COLO668 (cell line): ENCODE results near the gene NAV2.
A peak's percentile ranks its signal among the peaks of the same experiment; 100 is the strongest.

ENCODE experiments used
- DNase-seq: peaks from one replicate; lab custom pipeline; 2025; ENCODE audit not compliant: unreplicated experiment; lab: John Stamatoyannopoulos, UW

NAV2 gene

DNA sequence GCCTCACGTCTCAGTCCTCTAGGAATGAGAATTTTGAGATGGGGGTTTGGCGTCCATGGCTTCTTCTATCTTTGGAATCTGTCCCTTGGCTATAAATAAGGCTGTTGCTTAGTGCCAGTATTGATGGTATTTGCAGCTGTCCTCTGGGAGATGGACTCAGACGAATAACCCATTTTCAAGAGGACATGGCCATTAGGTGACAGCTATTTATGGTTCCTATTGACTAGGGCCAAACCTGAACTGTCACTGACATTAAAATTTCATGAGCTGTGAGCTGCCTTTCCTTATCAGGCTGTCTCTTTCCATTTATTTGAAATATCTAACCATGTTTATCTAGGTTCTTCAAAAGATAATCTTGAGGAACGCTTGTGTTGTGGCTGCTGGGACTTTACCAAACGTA, 92.7 kb downstream of the NAV2 start:
- DNase-seq: no peak

GRCh38 chr11:19805827-19806226, 93.2 kb downstream of the NAV2 start:
- no peak for DNase-seq

- no peak for DNase-seq
Observed at GRCh38 chr11:19806251-19806650, 93.6 kb downstream of the NAV2 start.

GRCh38 chr11:19808076-19808911, 95.7 kb downstream of the NAV2 start:
- no peak for DNase-seq

- no peak for DNase-seq
Observed at GRCh38 chr11:19810852-19811251, 98.2 kb downstream of the NAV2 start.

DNA sequence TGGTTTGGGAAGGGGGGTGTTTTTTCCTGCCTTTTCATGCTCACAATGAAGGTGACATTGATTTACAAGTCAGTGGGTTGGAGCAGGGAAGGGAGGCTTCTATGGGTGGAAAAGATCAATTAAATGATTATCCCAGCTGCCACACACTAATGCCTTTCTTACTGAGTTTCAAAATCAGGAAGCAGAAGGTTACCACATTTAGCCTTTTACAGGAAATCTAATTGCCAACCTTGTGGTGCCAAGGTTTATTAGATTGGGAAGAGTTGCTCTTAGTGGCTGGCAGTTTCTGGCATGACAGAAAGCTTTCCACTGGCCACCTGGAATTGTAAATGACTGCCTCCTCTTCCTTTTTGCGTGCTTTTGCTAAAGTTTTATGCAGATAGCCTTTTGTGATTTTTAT, 98.7 kb downstream of the NAV2 start:
- no peak for DNase-seq

- DNase-seq: no peak
Observed at GRCh38 chr11:19812096-19812495, 99.5 kb downstream of the NAV2 start.

GRCh38 chr11:19812710-19813109, 100.1 kb downstream of the NAV2 start:
- DNase-seq: no peak

DNA sequence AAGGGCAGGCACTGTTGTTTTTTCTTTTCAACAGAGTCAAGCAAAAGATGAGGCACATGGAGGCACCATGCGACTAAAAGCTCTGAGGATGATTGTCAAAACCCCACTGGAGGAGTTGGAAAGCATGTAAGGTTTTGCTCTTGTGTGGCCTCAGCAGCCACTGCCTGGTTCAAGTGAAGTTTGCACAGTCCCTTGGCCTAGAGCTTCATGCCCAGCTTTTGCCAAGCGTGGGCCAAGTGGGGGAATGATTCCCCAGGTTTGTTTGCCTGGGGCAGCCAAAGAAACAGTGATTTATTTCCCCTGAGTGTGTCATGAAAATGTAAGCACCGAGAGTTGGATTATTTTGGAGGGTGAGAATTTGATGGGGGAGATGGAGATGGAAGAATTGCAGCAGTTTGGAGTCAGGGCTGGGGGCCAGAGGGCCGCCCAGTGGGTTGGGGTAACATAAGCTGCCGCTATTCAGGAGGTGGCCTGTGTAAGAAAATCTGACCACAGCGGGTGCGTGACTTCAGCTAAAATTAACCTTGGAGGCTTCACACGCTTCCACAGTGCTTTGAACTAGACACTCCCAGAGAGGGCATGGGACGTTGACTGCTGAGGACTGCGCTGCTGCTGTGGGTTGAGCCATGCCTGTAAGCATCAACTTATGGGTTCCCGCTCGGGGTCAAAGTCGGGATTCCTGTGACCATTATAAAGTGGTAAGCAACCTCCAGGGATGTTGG, 100.7 kb downstream of the NAV2 start:
- no peak for DNase-seq

GRCh38 chr11:19814421-19814820, 101.8 kb downstream of the NAV2 start:
- DNase-seq: no peak

DNA sequence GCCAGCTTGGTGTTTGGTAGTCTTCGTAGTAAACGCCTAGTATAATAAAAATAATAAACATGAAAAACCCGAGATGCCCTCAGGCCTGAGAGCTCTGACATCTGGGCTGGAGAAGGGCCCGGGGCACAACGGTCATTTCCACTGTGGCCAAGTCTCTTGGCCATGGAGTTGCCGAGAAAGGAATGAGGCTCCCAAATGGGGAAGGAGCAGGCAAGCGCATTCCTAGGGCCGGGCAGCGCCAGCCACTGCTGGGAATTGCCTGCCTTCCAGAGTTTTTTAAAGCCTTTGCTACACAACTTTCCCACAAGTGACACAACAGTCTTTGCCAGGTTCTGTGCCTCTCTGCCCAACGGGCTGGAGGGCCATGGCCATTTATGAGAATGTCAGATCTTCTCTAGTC, 103.4 kb downstream of the NAV2 start:
- DNase-seq: no peak

DNA sequence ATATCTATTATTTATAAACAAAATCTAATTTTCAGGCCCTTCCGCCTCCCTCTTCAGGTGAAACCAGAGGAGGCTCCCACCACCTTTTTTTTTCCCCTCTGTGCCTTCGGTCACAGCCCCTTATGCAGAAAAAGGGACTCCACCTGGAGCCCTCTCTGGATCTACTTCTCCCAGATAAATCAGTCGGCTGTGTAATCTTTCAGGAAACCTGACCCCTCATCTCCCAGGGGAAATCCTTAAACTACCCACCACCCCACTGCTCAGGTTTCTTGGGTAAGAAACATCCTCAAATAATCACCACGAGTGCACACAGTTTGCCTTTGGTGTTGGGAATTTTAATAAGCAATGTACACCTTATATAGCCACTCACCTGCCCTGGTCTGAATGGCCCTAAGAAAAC, 104.2 kb downstream of the NAV2 start:
- DNase-seq: no peak

- DNase-seq: no peak
Observed at GRCh38 chr11:19817265-19817851, 104.7 kb downstream of the NAV2 start.

DNA sequence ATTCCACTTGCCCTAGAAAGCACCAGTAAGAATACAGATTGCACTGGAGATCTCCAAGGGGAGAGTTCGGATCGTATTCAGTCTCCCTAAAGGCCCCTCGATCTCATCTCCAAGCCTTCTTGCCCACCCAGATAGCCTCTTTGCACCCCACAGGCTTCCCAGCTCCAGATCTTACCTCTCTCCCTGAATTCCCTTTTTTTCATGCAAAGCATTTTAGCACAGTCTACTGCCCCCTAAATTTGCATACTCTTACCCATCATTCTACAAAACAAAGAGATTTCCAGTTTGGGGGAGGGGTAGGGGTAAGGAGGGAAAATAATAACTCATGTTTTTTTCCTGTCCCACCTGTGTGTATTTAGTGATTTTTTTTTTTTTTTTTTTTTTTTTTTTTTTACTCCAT, 105.2 kb downstream of the NAV2 start:
- DNase-seq: no peak

DNA sequence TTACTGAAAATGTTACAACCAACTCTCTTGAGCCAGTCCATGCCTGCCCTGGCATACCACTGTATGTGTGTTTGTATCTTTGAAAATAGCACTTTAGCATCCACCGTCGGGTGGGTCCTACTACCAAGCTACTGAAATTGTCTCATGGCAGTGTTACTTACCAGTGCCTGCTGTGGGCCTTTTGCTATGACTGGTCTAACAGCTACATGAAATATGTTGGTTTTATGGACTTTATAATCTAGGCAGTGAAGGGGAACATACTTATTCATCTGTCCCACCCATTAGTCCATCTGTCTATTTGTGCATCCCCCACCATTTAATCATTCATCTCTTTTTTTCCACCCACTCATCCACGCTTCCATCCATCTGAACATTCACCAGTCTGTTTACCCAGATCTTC, 106.0 kb downstream of the NAV2 start:
- peak; percentile 17 for DNase-seq

DNA sequence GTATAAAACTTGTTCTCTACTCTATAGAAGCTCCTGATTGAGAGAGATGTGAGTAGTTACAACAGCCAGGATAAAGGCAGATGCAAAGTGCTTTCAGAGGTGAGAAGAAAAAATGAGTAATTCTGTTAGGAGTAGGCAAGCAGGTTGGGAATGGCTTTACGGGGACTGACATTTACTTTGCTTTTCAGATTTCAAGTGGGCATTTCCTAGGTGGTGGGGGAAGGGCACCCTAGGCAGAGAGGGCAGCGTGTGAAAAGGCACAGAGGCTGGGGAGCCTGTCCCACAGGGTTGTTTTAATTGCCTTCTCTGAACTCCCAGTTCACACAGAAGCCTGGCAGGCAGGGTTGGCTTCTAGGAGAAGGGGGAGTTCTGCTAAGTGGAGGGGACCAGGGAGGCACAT, 106.5 kb downstream of the NAV2 start:
- peak; percentile 78 for DNase-seq

DNA sequence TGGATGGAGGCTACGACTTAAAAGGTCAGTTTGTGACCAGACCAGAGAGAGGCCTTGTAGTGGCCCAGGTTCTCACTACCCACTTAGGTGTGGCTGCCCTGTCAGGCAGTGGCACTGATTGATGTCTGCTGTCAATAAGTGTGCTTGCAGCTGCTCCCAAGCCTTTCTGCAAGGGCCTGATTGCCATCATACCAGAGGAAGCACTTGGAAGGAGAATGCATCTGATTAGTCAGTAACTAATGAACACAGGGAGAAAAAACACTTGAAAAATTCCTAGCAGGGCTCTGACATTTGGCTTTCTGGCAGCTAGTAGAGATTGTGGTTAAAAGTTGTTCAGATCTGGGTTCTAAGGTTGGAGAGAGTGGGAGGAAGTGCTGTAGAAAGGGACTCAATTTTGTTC, 107.5 kb downstream of the NAV2 start:
- peak; percentile 15 for DNase-seq

- no peak for DNase-seq
Observed at GRCh38 chr11:19821412-19821875, 108.8 kb downstream of the NAV2 start.

DNA sequence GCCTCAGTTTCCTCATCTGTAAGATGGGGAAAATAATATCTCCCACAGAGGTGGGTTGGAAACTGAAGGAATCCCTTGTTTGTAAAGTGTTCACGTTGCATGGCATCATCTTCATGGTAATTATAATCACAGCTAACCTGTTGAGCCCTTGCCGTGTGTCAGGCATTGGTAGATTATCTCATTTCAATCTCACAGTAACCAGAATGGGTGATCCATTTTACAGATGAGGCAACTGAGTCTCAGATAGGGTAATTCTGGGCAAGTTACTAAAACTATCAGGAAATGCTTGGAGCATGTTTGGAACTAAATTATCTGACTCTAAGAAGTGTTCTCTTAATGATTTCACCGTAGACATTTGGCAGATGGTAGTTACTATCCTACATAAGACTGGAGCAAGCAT, 109.4 kb downstream of the NAV2 start:
- no peak for DNase-seq

- no peak for DNase-seq
Observed at GRCh38 chr11:19822531-19822930, 109.9 kb downstream of the NAV2 start.

DNA sequence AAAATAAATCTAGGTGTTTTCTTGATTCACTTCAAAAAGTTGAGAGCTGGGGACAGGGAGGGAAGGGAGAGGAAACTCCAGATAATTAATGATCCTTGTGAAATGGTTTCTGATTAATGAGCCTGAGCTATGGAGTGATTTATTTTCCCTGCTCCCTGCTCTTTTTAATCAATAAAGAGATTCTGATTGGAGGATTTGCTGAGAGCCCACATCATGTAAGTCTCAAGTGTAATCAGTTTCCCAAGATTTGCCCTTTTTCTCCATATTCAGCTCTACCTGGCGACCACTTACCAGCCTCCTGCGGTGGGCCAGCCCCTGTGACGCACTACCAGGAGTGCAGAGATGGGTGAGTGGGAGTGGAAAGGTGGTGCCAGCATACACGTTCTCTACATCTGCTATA, 114.0 kb downstream of the NAV2 start:
- no peak for DNase-seq
